ENCODE measurements around the gene ATP6V1D. TPM values are rescaled to one million over a fixed set of nuclear protein-coding genes. Genes with fewer than 3 reads are reported as not detected.
"Not testable (repeated sequence)": the region's sequence is repeated elsewhere in the genome, so short reads cannot be mapped to it uniquely, and the experiment has no call there.

ATP6V1D gene
- total and polyA plus RNA-seq, 2 of the 8 experiments (the other 6 are each of a cell fraction or from before 2014, with no cell fraction given), result 45.1 to 76.3 TPM

DNA sequence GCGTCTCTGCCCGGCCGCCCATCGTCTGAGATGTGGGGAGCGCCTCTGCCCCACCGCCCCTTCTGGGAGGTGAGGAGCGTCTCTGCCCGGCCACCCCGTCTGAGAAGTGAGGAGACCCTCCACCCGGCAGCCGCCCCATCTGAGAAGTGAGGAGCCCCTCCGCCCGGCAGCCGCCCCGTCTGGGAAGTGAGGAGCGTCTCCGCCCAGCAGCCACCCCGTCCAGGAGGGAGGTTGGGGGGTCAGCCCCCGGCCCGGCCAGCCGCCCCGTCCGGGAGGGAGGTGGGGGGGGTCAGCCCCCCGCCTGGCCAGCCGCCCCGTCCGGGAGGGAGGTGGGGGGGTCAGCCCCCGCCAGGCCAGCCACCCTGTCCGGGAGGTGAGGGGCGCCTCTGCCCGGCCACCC lies 18.4 kb downstream of the ATP6V1D start:
- H2BK15ac ChIP-seq (ENCODE audit: low read length); POLR2A ChIA-PET (ENCODE audit: partially characterized antibody); H2BK20ac ChIP-seq (ENCODE audit: low read length); H2AK5ac ChIP-seq (ENCODE audit: low read depth, low read length); H3K56ac ChIP-seq (replicated peaks; ENCODE audit: insufficient read length, low read depth, low read length); H3K18ac ChIP-seq (ENCODE audit: extremely low read depth, low read length); FAIRE-seq; DNase-seq (ENCODE audit: low read depth in 1 of 2, low spot score in 2 of 2); H4K8ac ChIP-seq (ENCODE audit: extremely low read depth, insufficient read depth, low read length); CTCF ChIA-PET (ENCODE audit: partially characterized antibody); H2AFZ ChIP-seq (ENCODE audit: low read length); H3K27me3 ChIP-seq (replicated peaks in 1 of 4; ENCODE audit: control insufficient read depth in 3 of 4, extremely low read depth in 1 of 4, insufficient read depth in 3 of 4, low read length in 3 of 4); H4K5ac ChIP-seq (ENCODE audit: insufficient read length, low read depth, low read length); H3K4ac ChIP-seq (replicated peaks; ENCODE audit: insufficient read length, low read depth, low read length); H3K14ac ChIP-seq (ENCODE audit: insufficient read length); H3K9ac ChIP-seq (replicated peaks in 1 of 4; ENCODE audit: extremely low read depth in 1 of 4, low read depth in 3 of 4, low read length in 3 of 4); H3K23ac ChIP-seq (ENCODE audit: insufficient read length); H3K4me2 ChIP-seq (ENCODE audit: insufficient read depth in 1 of 2, low read depth in 2 of 2, low read length in 2 of 2); H3K4me1 ChIP-seq (replicated peaks in 1 of 4; ENCODE audit: control insufficient read depth in 3 of 4, insufficient read depth in 4 of 4, low read length in 3 of 4); H2BK5ac ChIP-seq (ENCODE audit: low read depth, low read length); H3K9me3 ChIP-seq (ENCODE audit: insufficient read depth in 2 of 2, low read depth in 1 of 2, low read length in 1 of 2); H3K4me3 ChIP-seq (ENCODE audit: extremely low read depth in 1 of 4, insufficient read depth in 2 of 4, low read depth in 3 of 4, low read length in 4 of 4); H3K79me2 ChIP-seq (ENCODE audit: control insufficient read depth in 1 of 2, insufficient read depth in 2 of 2, low read length in 2 of 2); H3K23me2 ChIP-seq (ENCODE audit: low read depth, low read length); H2BK12ac ChIP-seq (ENCODE audit: low read depth, low read length); H3K27ac ChIP-seq (ENCODE audit: low read depth, low read length); H4K20me1 ChIP-seq (replicated peaks in 1 of 2; ENCODE audit: control insufficient read depth in 1 of 2, insufficient read depth in 2 of 2, low read length in 2 of 2); H4K91ac ChIP-seq (replicated peaks; ENCODE audit: insufficient read length, low read length); H2BK120ac ChIP-seq (replicated peaks; ENCODE audit: low read depth, low read length); H3K79me1 ChIP-seq (ENCODE audit: low read depth, low read length): not testable (repeated sequence)
- WGBS, 2 experiments (ENCODE audit: extremely low coverage in 1 of 2, insufficient coverage in 1 of 2, insufficient read length in 1 of 2, insufficient replicate concordance in 2 of 2, low coverage in 1 of 2, low lambda C conversion rate in 2 of 2, missing lambda C conversion rate in 1 of 2), result 91% methylated on average over 16 of the region's 31 CpGs; no CpG with 5 or more reads in 1 of the 2 experiments
- peaks cover 16 to 71% (median 54%) of the 10 kb centered on the region in 4 experiments for H3K36me3 ChIP-seq (ENCODE audit: control insufficient read depth in 2 of 4, insufficient read depth in 4 of 4, low read length in 3 of 4)

Data from H1 (cell line).